SK-N-SH (cell line): ENCODE results near the gene CALCA. TPM values are rescaled to one million over a fixed set of nuclear protein-coding genes. Genes with fewer than 3 reads are reported as not detected.

Experiments
- CTCF ChIA-PET: fragments of 300-600, 350-600 bp; formaldehyde crosslinking; extraction: SDS; loops from one replicate; lab custom pipeline; 2021; lab: Yijun Ruan, JAX
- POLR2A ChIA-PET: fragments of 350-600 bp; sonication (Branson Sonifier 250); formaldehyde crosslinking; extraction: SDS; loops from one replicate; lab custom pipeline; 2020; ENCODE audit warnings: antibody characterized with exemption, inconsistent platforms; lab: Yijun Ruan, JAX
- DNase-seq: peaks from one replicate; pipeline ENCODE4 v3.0.0; 2012
- H2AFZ ChIP-seq: fragments of 200-600 bp; sonication (generic); 2 replicates; pipeline ENCODE4 v1.8.1; 2016; ENCODE audit warnings: antibody characterized with exemption, mild to moderate bottlenecking, low read depth
- H3F3A ChIP-seq: fragments of 200-600 bp; sonication (generic); replicated peaks from 2 replicates; pipeline ENCODE3; 2016; ENCODE audit warnings: antibody characterized with exemption, mild to moderate bottlenecking; ENCODE audit not compliant: insufficient read depth
- H3K27ac ChIP-seq, 2 experiments: fragments of 200-500 bp in 1 of 2; fragments of 200-600 bp in 1 of 2; sonication (Bioruptor generic) in 1 of 2; sonication (generic), shearing (Covaris generic) in 1 of 2; 2 replicates each; pipeline versions ENCODE4 v1.5.1 to v1.6.1; 2014 to 2016; ENCODE audit warnings: low read depth in 2 of 2, inconsistent platforms in 1 of 2, low read length in 1 of 2, mild to moderate bottlenecking in 1 of 2, mixed read lengths in 1 of 2
- H3K27me3 ChIP-seq: fragments of 200-600 bp; sonication (generic), shearing (Covaris generic); 2 replicates; pipeline ENCODE4 v1.6.1; 2016; ENCODE audit warnings: mixed run types; ENCODE audit not compliant: insufficient read depth
- H3K36me3 ChIP-seq, 2 experiments: fragments of 200-500 bp in 1 of 2; fragments of 200-600 bp in 1 of 2; sonication (Bioruptor generic) in 1 of 2; sonication (generic) in 1 of 2; replicated peaks in 1 of 2; 2 replicates each; pipeline versions ENCODE3 to v1.5.1; 2014 to 2016; ENCODE audit warnings: low read length in 1 of 2, mild to moderate bottlenecking in 1 of 2; ENCODE audit not compliant: insufficient read depth in 2 of 2, control insufficient read depth in 1 of 2
- H3K4me1 ChIP-seq, 2 experiments: fragments of 200-500 bp in 1 of 2; fragments of 200-600 bp in 1 of 2; sonication (Bioruptor generic) in 1 of 2; sonication (generic), shearing (Covaris generic) in 1 of 2; 2 replicates each; pipeline versions ENCODE4 v1.5.1 to v1.6.1; 2014 to 2016; ENCODE audit warnings: low read depth in 1 of 2, low read length in 1 of 2, mixed run types in 1 of 2; ENCODE audit not compliant: insufficient read depth in 2 of 2, control insufficient read depth in 1 of 2
- H3K4me2 ChIP-seq: fragments of 200-600 bp; sonication (generic), shearing (Covaris generic); 2 replicates; pipeline ENCODE4 v1.6.1; 2017; ENCODE audit warnings: mixed run types
- H3K4me3 ChIP-seq, 2 experiments: fragments of 200-500 bp in 1 of 2; fragments of 200-600 bp in 1 of 2; sonication (Bioruptor generic) in 1 of 2; sonication (generic), shearing (Covaris generic) in 1 of 2; 2 replicates each; pipeline versions ENCODE4 v1.5.1 to v1.8.1; 2014 to 2016; ENCODE audit warnings: low read depth in 2 of 2, inconsistent platforms in 1 of 2, low read length in 1 of 2, mild to moderate bottlenecking in 1 of 2, mixed read lengths in 1 of 2, moderate library complexity in 1 of 2
- H3K79me2 ChIP-seq: fragments of 200-600 bp; sonication (generic); 2 replicates; pipeline ENCODE4 v1.8.1; 2017; ENCODE audit warnings: mild to moderate bottlenecking; ENCODE audit not compliant: insufficient read depth
- H3K9ac ChIP-seq: fragments of 200-600 bp; sonication (generic); 2 replicates; pipeline ENCODE4 v1.6.1; 2017; ENCODE audit warnings: mixed run types
- H3K9me2 ChIP-seq: fragments of 200-600 bp; sonication (generic); 2 replicates; pipeline ENCODE4 v1.6.1; 2017; ENCODE audit warnings: mixed run types
- H3K9me3 ChIP-seq: fragments of 200-600 bp; sonication (generic); 2 replicates; pipeline ENCODE4 v1.6.1; 2017; ENCODE audit warnings: mixed run types, mild to moderate bottlenecking, moderate library complexity
- H4K20me1 ChIP-seq: fragments of 200-600 bp; sonication (generic); 2 replicates; pipeline ENCODE4 v1.6.1; 2017; ENCODE audit warnings: mild to moderate bottlenecking, mixed run types; ENCODE audit not compliant: insufficient read depth
- CHD2 ChIP-seq: fragments of 150-350 bp; IDR thresholded peaks from 2 replicates; pipeline ENCODE4 v1.6.1; 2018; ENCODE audit warnings: low read length; ENCODE audit not compliant: partially characterized antibody
- FOXJ3 ChIP-seq: sonication (generic); formaldehyde crosslinking; IDR thresholded peaks from 2 replicates; pipeline ENCODE4 v1.5.1; 2020; ENCODE audit warnings: mild to moderate bottlenecking, missing genetic modification reagents
- FOXM1 ChIP-seq: IDR thresholded peaks from 2 replicates; pipeline ENCODE4 v1.4.0; 2012; ENCODE audit warnings: low read depth, mild to moderate bottlenecking
- GABPA ChIP-seq: IDR thresholded peaks from 2 replicates; pipeline ENCODE4 v1.4.0; 2012; ENCODE audit warnings: low read depth, mild to moderate bottlenecking
- GATA2 ChIP-seq: sonication (generic); formaldehyde crosslinking; IDR thresholded peaks from 2 replicates; pipeline ENCODE4 v1.5.0; 2020; ENCODE audit warnings: mild to moderate bottlenecking, missing genetic modification reagents
- IRF3 ChIP-seq: fragments of 150-350 bp; IDR thresholded peaks from 2 replicates; pipeline ENCODE4 v1.6.1; 2016; ENCODE audit warnings: mild to moderate bottlenecking, low read depth, low read length
- JUND ChIP-seq: IDR thresholded peaks from 2 replicates; pipeline ENCODE4 v1.4.0; 2012
- MXI1 ChIP-seq: IDR thresholded peaks from 2 replicates; pipeline ENCODE4 v1.6.1; 2012; ENCODE audit warnings: mild to moderate bottlenecking, low read depth, low read length, improper control_type of control experiment
- NFIC ChIP-seq: IDR thresholded peaks from 2 replicates; pipeline ENCODE4 v1.4.0; 2012; ENCODE audit warnings: borderline replicate concordance
- NRF1 ChIP-seq: IDR thresholded peaks from 2 replicates; pipeline ENCODE4 v1.6.1; 2012; ENCODE audit warnings: low read depth, mild to moderate bottlenecking, low read length
- PBX3 ChIP-seq: IDR thresholded peaks from 2 replicates; pipeline ENCODE4; 2012
- POLR2AphosphoS5 ChIP-seq: IDR thresholded peaks from 2 replicates; pipeline ENCODE4 v1.6.1; 2012; ENCODE audit warnings: low read depth, low read length
- REST ChIP-seq: IDR thresholded peaks from 2 replicates; pipeline ENCODE4 v1.6.1; 2012; ENCODE audit warnings: mild to moderate bottlenecking, low read depth, low read length, moderate library complexity
- SMC3 ChIP-seq: IDR thresholded peaks from 2 replicates; pipeline ENCODE4 v1.6.1; 2012; ENCODE audit warnings: low read depth, low read length, improper control_type of control experiment
- TCF12 ChIP-seq: IDR thresholded peaks from 2 replicates; pipeline ENCODE4 v1.4.0; 2012
- TEAD4 ChIP-seq: IDR thresholded peaks from 2 replicates; pipeline ENCODE4 v1.4.0; 2012; ENCODE audit warnings: mild to moderate bottlenecking, borderline replicate concordance; ENCODE audit not compliant: insufficient read depth
- USF1 ChIP-seq: IDR thresholded peaks from 2 replicates; pipeline ENCODE4 v1.4.0; 2012; ENCODE audit warnings: low read depth, borderline replicate concordance
- WGBS: methylation state at CpG from one replicate; pipeline ENCODE4 v1.1.6; 2017; ENCODE audit warnings: low lambda C conversion rate; 5-methylcytosine and 5-hydroxymethylcytosine counted together
- polyA plus RNA-seq, 3 experiments: library from polyadenylated mRNA; depleted of rRNA; stranded (reverse); fragments of >200 nt; gene quantifications; 2 replicates each; pipeline ENCODE4 v1.2.3, GENCODE V29; 2012

The CALCA gene
- polyA plus RNA-seq, 1 of the 3 experiments (the other 2 are of a cell fraction): not detected

- Histone ChIP-seq H3K27me3 (no peaks in the 10 kb centered on the region), H2AFZ (no peak overlapping the region), H3K4me3 (no peak overlapping the region), H3K9me2 (no peaks in the 10 kb centered on the region), H3K27ac (no peak overlapping the region), H3K36me3 (no peaks in the 10 kb centered on the region), H3K79me2 (no peaks in the 10 kb centered on the region), H3K9ac (no peak overlapping the region), H3K4me2 (no peak overlapping the region), H3K9me3 (no peaks in the 10 kb centered on the region), H3F3A (no peaks in the 10 kb centered on the region), H3K4me1 (no peaks in the 10 kb centered on the region), H4K20me1 (no peaks in the 10 kb centered on the region)
- ChIA-PET POLR2A (no interaction called here), CTCF (interaction anchor here (0.8 to 10.8 kb wide), 5 partner anchors 10 to 118 kb away, joined by 3 to 59 read pairs (median 6); partner anchors contain the start of gene CALCB)
- WGBS: 29% methylated on average over 2 of the region's 2 CpGs
- no peak for TF ChIP-seq IRF3
- no peak for TF ChIP-seq JUND
- TF ChIP-seq MXI1: no peak
- TF ChIP-seq PBX3: no peak
- no peak for TF ChIP-seq SMC3
- no peak for DNase-seq
Measured at GRCh38 chr11:14956111-14956510, 16.0 kb downstream of the CALCA start.

- H3K4me2 ChIP-seq: no peak overlapping the region
- POLR2A ChIA-PET: interaction anchor here (0.6 kb wide), 1 partner anchor 1751 kb away, joined by 4 read pairs; no protein-coding TSS in a partner anchor
- H3K27me3 ChIP-seq: no peaks in the 10 kb centered on the region
- no peak overlapping the region for H3K4me3 ChIP-seq
- no peak overlapping the region for H3K9ac ChIP-seq
- no peaks in the 10 kb centered on the region for H3K9me3 ChIP-seq
- H3K36me3 ChIP-seq: no peaks in the 10 kb centered on the region
- H4K20me1 ChIP-seq: no peaks in the 10 kb centered on the region
- TF ChIP-seq TEAD4: no peak
- TF ChIP-seq NRF1: no peak
- no peak for TF ChIP-seq NFIC
- TF ChIP-seq REST: no peak
- TF ChIP-seq IRF3: no peak
- no peak for TF ChIP-seq TCF12
- no peak for TF ChIP-seq POLR2AphosphoS5
- TF ChIP-seq CHD2: no peak
- no peak for TF ChIP-seq FOXJ3
- no peak for TF ChIP-seq PBX3
- no peak for TF ChIP-seq USF1
- no peak for TF ChIP-seq FOXM1
- TF ChIP-seq GATA2 (CRISPR knock-in tag): no peak
- no peak for TF ChIP-seq GABPA
- TF ChIP-seq, all 33 proteins: peak for 0
- DNase-seq: no peak
- H3K4me1 ChIP-seq: no peaks in the 10 kb centered on the region
- no peak overlapping the region for H2AFZ ChIP-seq
- no peaks in the 10 kb centered on the region for H3K79me2 ChIP-seq
- H3K9me2 ChIP-seq: no peaks in the 10 kb centered on the region
- H3K27ac ChIP-seq: no peak overlapping the region
- H3F3A ChIP-seq: no peaks in the 10 kb centered on the region
- CTCF ChIA-PET: interaction anchor here (1.1 to 10.8 kb wide), 5 partner anchors 11 to 146 kb away, joined by 3 to 59 read pairs (median 5); no protein-coding TSS in a partner anchor
Measured at GRCh38 chr11:14954581-14954980, 17.6 kb downstream of the CALCA start.
